HFF-Myc (cell line): ENCODE measurements around the gene SYCE1L.

ENCODE experiments used
- DNase-seq: peaks from one replicate; pipeline ENCODE4 v3.0.0-alpha.2; 2011; ENCODE audit warnings: low read depth; ENCODE audit errors: extremely low read depth
- H3K4me3 ChIP-seq: replicated peaks from 2 replicates; pipeline ENCODE4 v1.5.1; 2011; ENCODE audit warnings: low read depth, mild to moderate bottlenecking, control low read depth, low read length
- CTCF ChIP-seq: IDR thresholded peaks from 2 replicates; pipeline ENCODE4 v1.5.1; 2012; ENCODE audit warnings: mild to moderate bottlenecking, low read depth, low read length, control low read depth; ENCODE audit errors: missing control alignments

The SYCE1L gene

GRCh38 chr16:77206533-77206932 lies 7.3 kb downstream of the SYCE1L start:
- no peak for TF ChIP-seq CTCF
- no peak overlapping the region for H3K4me3 ChIP-seq
- DNase-seq = no peak

- no peak for DNase-seq
- H3K4me3 ChIP-seq = no peak overlapping the region
- no peak for TF ChIP-seq CTCF
Measured at GRCh38 chr16:77207030-77207429, 7.8 kb downstream of the SYCE1L start.

GRCh38 chr16:77208382-77208781 lies 9.2 kb downstream of the SYCE1L start:
- no peak for DNase-seq
- no peak for TF ChIP-seq CTCF
- H3K4me3 ChIP-seq = no peak overlapping the region

- TF ChIP-seq CTCF = no peak
- no peak for DNase-seq
- peak overlapping the region; percentile 40 for H3K4me3 ChIP-seq
Measured at GRCh38 chr16:77211880-77212740, 12.9 kb downstream of the SYCE1L start.

- no peak for TF ChIP-seq CTCF
- no peak for DNase-seq
- peak overlapping the region; percentile 40 for H3K4me3 ChIP-seq
Measured at GRCh38 chr16:77212741-77213541, 13.7 kb downstream of the SYCE1L start.

DNA sequence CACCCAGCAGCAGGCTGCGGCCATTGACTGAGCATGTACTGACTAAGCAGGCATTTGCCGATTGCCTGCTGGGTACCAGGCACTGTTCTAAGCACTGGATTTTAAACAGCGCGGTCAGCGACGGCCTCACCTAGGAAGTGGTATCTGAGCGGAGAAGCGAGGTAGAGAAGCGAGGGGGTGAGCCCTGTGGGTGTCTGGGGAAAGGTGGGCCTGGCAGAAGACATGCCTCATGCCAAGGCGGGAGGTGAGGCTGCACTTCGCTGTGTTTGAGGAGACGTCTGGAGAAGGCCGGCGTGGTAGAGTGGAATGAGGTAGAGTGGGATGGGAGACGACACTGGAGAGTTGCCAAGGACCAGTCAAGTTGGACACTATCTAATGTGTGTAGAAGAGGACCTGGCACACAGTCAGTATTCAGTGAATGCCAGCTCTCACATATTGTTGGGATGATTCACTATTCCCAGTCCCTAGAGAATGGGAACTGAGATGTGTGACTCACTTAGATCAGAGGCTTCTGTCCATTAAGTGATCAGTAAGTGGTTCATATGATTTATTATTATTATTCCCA lies 14.4 kb downstream of the SYCE1L start:
- TF ChIP-seq CTCF = no peak

More for the DNA sequence above, 14.4 kb downstream of the SYCE1L start:
- peak; percentile 56 for DNase-seq
- no peak overlapping the region for H3K4me3 ChIP-seq
